Measurements from ENCODE around the gene SIK3.
A peak's percentile ranks its signal among the peaks of the same experiment; 100 is the strongest.
"Not testable (repeated sequence)": the region's sequence is repeated elsewhere in the genome, so short reads cannot be mapped to it uniquely, and the experiment has no call there.

Gene SIK3

DNA sequence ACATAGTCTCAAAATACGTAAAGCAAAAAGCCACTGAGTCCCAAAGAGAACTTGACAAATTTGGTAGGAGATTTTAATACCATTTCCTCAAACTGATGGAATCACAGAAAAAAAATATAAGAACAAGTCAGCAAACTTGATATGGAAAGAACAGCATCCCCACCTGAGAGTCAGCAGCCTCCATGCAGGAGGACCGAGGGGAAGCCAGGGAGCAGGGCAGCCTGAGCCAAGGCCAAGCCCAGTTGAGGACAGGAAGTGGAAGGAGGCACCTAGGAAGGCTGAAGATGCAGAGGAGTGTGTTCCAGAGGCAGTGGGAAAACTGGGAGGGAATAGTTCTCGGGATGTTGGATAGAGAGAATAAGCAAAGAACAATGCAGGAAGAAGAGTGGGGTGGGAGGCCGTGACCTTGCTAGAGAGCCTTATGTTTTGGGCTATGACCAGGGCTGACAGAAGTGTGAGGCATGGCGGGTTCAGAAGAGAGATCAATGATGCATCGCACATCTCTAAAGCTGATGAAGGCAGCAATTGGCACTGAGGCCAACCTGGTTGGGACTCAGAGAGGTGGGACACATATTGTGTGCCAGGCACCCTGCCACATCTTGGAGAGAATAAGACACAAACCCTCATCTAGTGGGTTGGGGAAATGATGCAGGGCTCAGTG, 290.5 kb downstream of the SIK3 start:
- no peak overlapping the region for H3K4me3 ChIP-seq (ENCODE audit: control insufficient read depth, low read depth, low read length)
- TF ChIP-seq CTCF (conservative IDR thresholded peaks at IDR 0.05; ENCODE audit: control insufficient read depth, insufficient read depth, low read depth, low read length) = no peak
- peak; percentile 5 for DNase-seq (ENCODE audit: low read depth)

- no peak for DNase-seq (ENCODE audit: low read depth)
- TF ChIP-seq CTCF (conservative IDR thresholded peaks at IDR 0.05; ENCODE audit: control insufficient read depth, insufficient read depth, low read depth, low read length) = no peak
- H3K4me3 ChIP-seq (ENCODE audit: control insufficient read depth, low read depth, low read length) = no peak overlapping the region
Measured at GRCh38 chr11:116804001-116804400, 294.2 kb downstream of the SIK3 start.

DNA sequence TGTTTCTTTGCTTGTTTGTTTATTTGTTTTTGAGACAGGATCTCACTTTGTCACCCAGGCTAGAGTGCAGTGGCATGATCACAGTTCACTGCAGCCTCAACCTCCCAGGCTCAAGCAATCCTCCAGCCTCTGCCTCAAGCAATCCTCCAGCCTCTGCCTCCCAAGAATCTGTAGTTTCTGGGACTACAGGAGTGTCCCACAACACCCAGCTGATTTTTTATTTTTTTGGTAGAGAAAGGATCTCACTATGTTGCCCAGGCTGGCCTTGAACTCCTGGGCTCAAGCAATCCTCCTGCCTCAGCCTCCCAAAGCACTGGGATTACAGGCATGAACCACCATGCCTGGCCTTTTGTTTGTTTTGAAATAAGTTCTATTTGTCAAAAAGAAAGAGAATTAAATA, 296.6 kb downstream of the SIK3 start:
- not testable (repeated sequence) for DNase-seq (ENCODE audit: low read depth); H3K4me3 ChIP-seq (ENCODE audit: control insufficient read depth, low read depth, low read length)

DNA sequence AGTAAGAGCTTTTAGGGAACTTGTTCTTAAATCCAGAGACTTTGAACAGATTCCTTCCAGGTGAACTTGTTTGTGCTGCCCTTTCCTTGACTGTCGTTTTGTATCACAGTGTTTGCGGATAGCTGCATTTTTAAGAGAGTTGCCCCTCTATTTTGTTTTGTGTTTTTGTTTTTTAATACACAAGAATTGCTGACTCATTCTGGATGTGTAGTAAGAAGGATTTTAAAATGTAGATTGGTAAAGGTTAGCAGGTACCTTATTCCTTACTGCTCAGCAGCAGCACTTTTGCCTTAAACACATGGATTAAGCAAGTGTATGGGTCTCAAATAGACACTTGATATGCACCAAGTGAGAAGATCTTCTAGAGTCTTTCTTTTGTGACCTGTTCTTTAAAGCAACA, 297.6 kb downstream of the SIK3 start:
- H3K4me3 ChIP-seq (ENCODE audit: control insufficient read depth, low read depth, low read length) = no peak overlapping the region
- DNase-seq (ENCODE audit: low read depth) = no peak
- TF ChIP-seq CTCF (conservative IDR thresholded peaks at IDR 0.05; ENCODE audit: control insufficient read depth, insufficient read depth, low read depth, low read length) = no peak

DNA sequence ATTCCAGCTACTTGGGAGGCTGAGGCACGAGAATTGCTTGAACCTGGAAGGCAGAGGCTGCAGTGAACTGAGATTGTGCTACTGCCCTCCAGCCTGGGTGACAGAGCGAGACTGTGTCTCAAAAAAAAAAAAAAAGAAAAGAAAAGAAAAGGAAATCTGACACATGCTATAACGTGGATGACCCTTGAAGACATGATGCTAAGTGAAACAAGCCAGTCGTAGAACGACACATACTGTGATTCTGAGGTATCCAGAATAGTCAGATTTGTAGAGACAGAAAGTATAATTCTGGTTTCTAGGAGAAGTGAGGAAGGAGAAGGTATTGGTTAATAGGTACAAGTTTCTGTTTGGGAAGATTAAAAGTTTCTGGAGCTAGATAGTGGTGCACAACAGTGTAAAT, 299.9 kb downstream of the SIK3 start:
- no peak overlapping the region for H3K4me3 ChIP-seq (ENCODE audit: control insufficient read depth, low read depth, low read length)
- TF ChIP-seq CTCF (conservative IDR thresholded peaks at IDR 0.05; ENCODE audit: control insufficient read depth, insufficient read depth, low read depth, low read length) = no peak
- DNase-seq (ENCODE audit: low read depth) = no peak

DNA sequence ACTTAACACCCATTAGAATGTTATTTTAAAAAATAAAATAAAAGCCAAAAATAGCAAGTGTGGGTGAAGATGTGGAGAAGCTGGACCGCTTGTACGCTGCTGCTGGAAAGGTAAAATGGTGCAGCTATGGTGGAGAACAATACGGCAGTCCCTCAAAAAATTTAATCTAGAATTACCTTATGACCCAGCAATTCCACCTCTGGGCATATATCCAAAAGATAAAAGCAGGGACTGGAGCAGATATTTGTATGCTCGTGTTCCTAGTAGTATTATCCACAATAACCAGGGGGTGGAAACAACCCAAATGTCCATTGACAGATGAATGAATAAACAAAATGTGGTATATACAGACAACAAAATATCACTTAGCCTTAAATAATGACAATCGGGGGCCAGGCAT, 300.4 kb downstream of the SIK3 start:
- TF ChIP-seq CTCF (conservative IDR thresholded peaks at IDR 0.05; ENCODE audit: control insufficient read depth, insufficient read depth, low read depth, low read length) = no peak
- no peak overlapping the region for H3K4me3 ChIP-seq (ENCODE audit: control insufficient read depth, low read depth, low read length)
- DNase-seq (ENCODE audit: low read depth) = no peak

DNA sequence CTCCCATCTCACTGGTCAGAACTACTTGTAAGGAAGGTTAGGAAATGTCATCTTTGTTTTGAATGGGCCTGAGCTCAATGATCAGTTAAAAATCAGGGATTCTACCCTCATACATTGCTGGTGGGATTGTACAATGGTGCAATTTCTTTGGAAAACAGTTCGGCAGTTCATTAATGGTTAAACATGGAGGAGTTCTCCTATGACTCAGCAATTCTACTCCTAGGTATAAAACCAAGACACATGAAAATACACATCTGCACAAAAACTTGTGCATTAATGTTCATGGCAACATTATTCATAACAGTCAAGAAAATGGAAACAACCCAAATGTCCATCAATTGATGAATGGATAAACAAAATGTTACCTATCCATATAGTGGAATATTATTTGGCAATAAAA, 301.7 kb downstream of the SIK3 start:
- no peak for TF ChIP-seq CTCF (conservative IDR thresholded peaks at IDR 0.05; ENCODE audit: control insufficient read depth, insufficient read depth, low read depth, low read length)
- no peak for DNase-seq (ENCODE audit: low read depth)
- H3K4me3 ChIP-seq (ENCODE audit: control insufficient read depth, low read depth, low read length) = no peak overlapping the region
